Esophagus squamous epithelium (tissue), 4 donors: ENCODE results near the gene DKK2.

Experiments
- POLR2A ChIP-seq, 4 donors: fragments of 450-650 bp; IDR thresholded peaks; one replicate each; pipeline ENCODE4 v1.6.1; 2017; ENCODE audit warnings: antibody characterized with exemption in 4 of 4, mild to moderate bottlenecking in 4 of 4, moderate library complexity in 3 of 4
- TF ChIP-seq, protein P1 (sequence below), 6 experiments: fragments of 450-650 bp in 4 of 6; fragments of 200-600 bp in 2 of 6; sonication (generic) in 2 of 6; IDR thresholded peaks; one replicate each; pipeline ENCODE4 v1.5.1; 2016 to 2019; ENCODE audit warnings: antibody characterized with exemption in 6 of 6, mild to moderate bottlenecking in 4 of 6, moderate library complexity in 4 of 6

GRCh38 chr4:107050525-107051135 lies 14.5 kb upstream of the DKK2 start:
- TF ChIP-seq, protein P1, sequence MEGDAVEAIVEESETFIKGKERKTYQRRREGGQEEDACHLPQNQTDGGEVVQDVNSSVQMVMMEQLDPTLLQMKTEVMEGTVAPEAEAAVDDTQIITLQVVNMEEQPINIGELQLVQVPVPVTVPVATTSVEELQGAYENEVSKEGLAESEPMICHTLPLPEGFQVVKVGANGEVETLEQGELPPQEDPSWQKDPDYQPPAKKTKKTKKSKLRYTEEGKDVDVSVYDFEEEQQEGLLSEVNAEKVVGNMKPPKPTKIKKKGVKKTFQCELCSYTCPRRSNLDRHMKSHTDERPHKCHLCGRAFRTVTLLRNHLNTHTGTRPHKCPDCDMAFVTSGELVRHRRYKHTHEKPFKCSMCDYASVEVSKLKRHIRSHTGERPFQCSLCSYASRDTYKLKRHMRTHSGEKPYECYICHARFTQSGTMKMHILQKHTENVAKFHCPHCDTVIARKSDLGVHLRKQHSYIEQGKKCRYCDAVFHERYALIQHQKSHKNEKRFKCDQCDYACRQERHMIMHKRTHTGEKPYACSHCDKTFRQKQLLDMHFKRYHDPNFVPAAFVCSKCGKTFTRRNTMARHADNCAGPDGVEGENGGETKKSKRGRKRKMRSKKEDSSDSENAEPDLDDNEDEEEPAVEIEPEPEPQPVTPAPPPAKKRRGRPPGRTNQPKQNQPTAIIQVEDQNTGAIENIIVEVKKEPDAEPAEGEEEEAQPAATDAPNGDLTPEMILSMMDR (IDR thresholded peaks at IDR 0.05), result peak in 4 of 6 experiments; percentile 16 to 41 (median 38)
- TF ChIP-seq POLR2A (IDR thresholded peaks at IDR 0.05), result no peak
